Thyroid gland (tissue), 4 donors: ENCODE results near the gene SPAG7. TPM values are rescaled to one million over a fixed set of nuclear protein-coding genes. Genes with fewer than 3 reads are reported as not detected.

Source experiments
- DNase-seq, 2 donors: peaks; one replicate each; pipeline ENCODE4 v3.0.0-alpha.2; 2019
- H3K27ac ChIP-seq, 3 donors: fragments of 200-600 bp; sonication (generic); 1 replicate in 2 of 3; 2 replicates in 1 of 3; pipeline ENCODE4 v1.5.1; 2016 to 2019; ENCODE audit warnings: mild to moderate bottlenecking in 1 of 3, moderate library complexity in 1 of 3
- H3K27me3 ChIP-seq: fragments of 200-600 bp; sonication (generic); one replicate; pipeline ENCODE4 v1.5.1; 2019
- H3K36me3 ChIP-seq, 2 donors: fragments of 200-600 bp; sonication (generic); one replicate each; pipeline ENCODE4 v1.5.1; 2016 to 2019
- H3K4me1 ChIP-seq, 2 donors: fragments of 200-600 bp; sonication (generic); one replicate each; pipeline ENCODE4 v1.5.1; 2017 to 2019
- H3K4me3 ChIP-seq, 3 donors: fragments of 200-600 bp; sonication (generic); replicated peaks in 1 of 3; 1 replicate in 2 of 3; 2 replicates in 1 of 3; pipeline ENCODE4 v1.5.1; 2016; ENCODE audit warnings: mild to moderate bottlenecking in 1 of 3
- H3K9me3 ChIP-seq: fragments of 200-600 bp; sonication (generic); one replicate; pipeline ENCODE4 v1.5.1; 2017
- POLR2A ChIP-seq, 2 donors: fragments of 450-650 bp; IDR thresholded peaks; one replicate each; pipeline ENCODE4 v1.6.1; 2017; ENCODE audit warnings: antibody characterized with exemption in 2 of 2, mild to moderate bottlenecking in 2 of 2, moderate library complexity in 1 of 2
- WGBS, 2 donors: methylation state at CpG; one replicate each; pipeline ENCODE4 v1.1.5; 2017; 5-methylcytosine and 5-hydroxymethylcytosine counted together
- intact Hi-C: fragments of 100-400 bp; cut with DNase I; formaldehyde crosslinking; loops from one replicate; pipeline ENCODE4 v1.15.1; 2023
- total RNA-seq, 4 donors: library from RNA; depleted of rRNA; stranded (reverse); fragments of >200 nt; gene quantifications; one replicate each; pipeline ENCODE4 v1.2.3, GENCODE V29; 2016
- TF ChIP-seq, protein P1 (sequence below), 6 experiments: fragments of 200-600 bp in 3 of 6; fragments of 450-650 bp in 3 of 6; sonication (generic) in 3 of 6; IDR thresholded peaks; one replicate each; pipeline ENCODE4 v1.5.1; 2016 to 2019; ENCODE audit warnings: antibody characterized with exemption in 6 of 6, mild to moderate bottlenecking in 2 of 6, inconsistent platforms in 1 of 6, moderate library complexity in 1 of 6

SPAG7 gene
- total RNA-seq, 4 donors from 2014 or later: 50.5 to 69.7 (median 68.3) TPM

DNA sequence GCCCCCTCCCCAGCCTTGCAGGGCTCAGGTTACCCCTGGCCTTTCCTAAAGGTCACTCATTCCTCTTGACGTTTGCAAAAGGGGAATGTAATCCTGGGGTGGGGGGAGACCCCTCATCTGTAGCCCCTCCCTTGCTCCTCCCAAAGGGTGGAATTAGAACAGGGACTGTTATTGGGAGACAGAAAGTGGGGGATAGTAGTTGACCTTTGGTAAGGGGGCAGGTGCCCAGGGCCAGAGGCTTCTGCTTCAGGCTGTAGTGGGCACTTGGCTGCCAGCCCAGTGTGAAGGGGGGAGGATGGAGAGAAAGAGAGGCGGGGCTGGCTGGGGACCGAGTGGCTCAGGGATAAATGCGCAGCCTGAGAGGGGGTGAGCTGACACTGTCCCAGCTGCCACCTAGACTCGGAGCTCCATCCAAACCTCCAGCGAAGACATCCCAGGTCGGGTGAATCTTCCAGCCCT lies 16.8 kb downstream of the SPAG7 start, which contains the start of gene ENO3:
Gene ENO3 (plus strand): TSS at position 374 of the 459 bp plus-strand sequence. CDS start 711 bp downstream, outside the sequence.
- Histone ChIP-seq H3K27ac (peak within 1 kb of the TSS; percentile 80 to 98 (median 94)), H3K9me3 (no peaks in the 10 kb centered on the region), H3K4me1 (peaks cover 21 to 55% of the 10 kb centered on the region in 2 donors), H3K36me3 (peaks cover 0 to 2% of the 10 kb centered on the region in 2 donors), H3K27me3 (no peaks in the 10 kb centered on the region), H3K4me3 (peak within 1 kb of the TSS in 1 of 3 donors; percentile 98)
- peak in 1 of 2 donors; percentile 17 for DNase-seq
- 28 to 37% methylated on average over 7 of the region's 7 CpGs for WGBS, 2 donors
- TF ChIP-seq, protein P1, sequence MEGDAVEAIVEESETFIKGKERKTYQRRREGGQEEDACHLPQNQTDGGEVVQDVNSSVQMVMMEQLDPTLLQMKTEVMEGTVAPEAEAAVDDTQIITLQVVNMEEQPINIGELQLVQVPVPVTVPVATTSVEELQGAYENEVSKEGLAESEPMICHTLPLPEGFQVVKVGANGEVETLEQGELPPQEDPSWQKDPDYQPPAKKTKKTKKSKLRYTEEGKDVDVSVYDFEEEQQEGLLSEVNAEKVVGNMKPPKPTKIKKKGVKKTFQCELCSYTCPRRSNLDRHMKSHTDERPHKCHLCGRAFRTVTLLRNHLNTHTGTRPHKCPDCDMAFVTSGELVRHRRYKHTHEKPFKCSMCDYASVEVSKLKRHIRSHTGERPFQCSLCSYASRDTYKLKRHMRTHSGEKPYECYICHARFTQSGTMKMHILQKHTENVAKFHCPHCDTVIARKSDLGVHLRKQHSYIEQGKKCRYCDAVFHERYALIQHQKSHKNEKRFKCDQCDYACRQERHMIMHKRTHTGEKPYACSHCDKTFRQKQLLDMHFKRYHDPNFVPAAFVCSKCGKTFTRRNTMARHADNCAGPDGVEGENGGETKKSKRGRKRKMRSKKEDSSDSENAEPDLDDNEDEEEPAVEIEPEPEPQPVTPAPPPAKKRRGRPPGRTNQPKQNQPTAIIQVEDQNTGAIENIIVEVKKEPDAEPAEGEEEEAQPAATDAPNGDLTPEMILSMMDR (IDR thresholded peaks at IDR 0.05): no peak
- no peak for TF ChIP-seq POLR2A (IDR thresholded peaks at IDR 0.05)
- intact Hi-C loops: no loop called here

DNA sequence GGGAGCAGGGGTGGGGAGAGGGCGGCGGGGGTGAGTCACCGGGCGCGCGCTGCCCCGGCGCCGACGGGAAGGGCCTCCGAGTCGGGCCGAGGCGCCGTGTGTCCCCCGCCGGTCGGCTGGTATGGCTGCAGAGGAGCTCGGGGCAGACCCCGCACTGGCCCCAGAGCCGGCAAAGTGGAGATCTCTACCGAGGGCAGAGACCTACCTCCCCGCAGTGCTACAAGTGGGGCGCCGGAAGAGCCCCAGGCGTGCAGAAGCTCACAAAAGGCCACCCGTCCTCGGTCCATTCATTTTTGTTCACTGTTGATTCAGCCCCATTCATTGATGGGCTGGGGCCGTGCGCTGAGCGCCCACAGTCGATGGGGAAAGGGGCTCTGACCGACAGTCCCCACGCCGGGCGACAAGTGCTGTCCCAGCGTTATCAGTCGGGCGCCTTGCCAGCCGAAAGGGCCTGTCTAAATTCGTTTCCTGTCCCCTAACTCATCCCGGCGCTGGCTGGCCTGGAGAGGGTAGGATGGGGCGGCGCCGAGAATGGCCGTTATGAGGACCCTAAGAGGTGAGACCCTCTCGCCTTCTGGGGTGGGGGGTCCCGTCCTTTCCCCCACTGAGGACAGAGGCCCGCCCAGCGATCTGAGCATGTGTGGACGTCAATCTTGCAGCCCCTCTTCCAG lies 17.4 kb downstream of the SPAG7 start:
- H3K36me3 ChIP-seq: peaks cover 0 to 2% of the 10 kb centered on the region in 2 donors
- H3K9me3 ChIP-seq: no peaks in the 10 kb centered on the region
- H3K4me3 ChIP-seq: peak overlapping the region in 1 of 3 donors; percentile 98
- H3K27ac ChIP-seq: peak overlapping the region; percentile 80 to 98 (median 94)
- peaks cover 21 to 57% of the 10 kb centered on the region in 2 donors for H3K4me1 ChIP-seq
- WGBS, 2 donors: 1 to 18% methylated on average over 5 to 14 of the region's 52 CpGs
- H3K27me3 ChIP-seq: no peaks in the 10 kb centered on the region
- intact Hi-C loops: no loop called here
- DNase-seq: peak; percentile 40 to 41
- TF ChIP-seq POLR2A (IDR thresholded peaks at IDR 0.05): peak in 1 of 2 donors; percentile 13
- TF ChIP-seq, protein P1 (IDR thresholded peaks at IDR 0.05): no peak

DNA sequence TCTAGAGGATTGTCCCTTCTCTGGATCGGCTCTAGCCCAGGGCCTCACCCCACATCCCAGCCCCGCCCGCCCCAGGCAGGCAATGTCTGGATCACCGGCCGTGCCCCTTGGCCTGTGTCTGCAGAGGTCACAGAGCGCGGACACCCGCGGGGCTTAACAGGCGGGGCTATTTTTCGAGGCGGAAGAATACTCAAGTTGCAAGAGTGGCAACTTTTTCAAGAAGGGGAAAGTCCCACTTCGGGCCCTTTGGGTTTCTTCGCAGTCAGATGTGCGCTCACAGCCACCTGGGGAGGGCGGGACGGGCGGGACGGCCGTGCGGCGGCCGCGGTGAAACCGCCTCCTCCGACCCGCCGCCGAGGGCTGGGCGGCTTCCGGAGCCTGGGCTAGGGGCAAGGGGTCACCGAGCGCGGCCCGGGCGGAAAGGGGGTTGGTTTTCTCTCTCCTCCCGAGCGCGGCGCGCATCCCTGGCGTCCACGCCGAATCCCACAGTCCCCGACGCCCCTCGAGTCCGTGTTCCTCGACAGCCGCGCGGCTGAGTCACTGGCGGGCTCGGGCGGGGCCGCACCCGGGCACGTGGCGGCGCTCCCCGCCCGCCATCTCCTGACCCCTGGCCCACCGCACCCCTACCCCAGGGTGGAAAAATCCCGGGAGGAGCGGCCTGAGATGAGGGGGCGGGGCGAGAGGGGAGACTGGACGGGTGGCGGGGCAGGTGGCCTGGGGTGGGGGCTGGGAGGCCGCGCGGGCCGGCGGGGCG lies 18.1 kb downstream of the SPAG7 start:
- H3K4me1 ChIP-seq: peaks cover 21 to 64% of the 10 kb centered on the region in 2 donors

DNA sequence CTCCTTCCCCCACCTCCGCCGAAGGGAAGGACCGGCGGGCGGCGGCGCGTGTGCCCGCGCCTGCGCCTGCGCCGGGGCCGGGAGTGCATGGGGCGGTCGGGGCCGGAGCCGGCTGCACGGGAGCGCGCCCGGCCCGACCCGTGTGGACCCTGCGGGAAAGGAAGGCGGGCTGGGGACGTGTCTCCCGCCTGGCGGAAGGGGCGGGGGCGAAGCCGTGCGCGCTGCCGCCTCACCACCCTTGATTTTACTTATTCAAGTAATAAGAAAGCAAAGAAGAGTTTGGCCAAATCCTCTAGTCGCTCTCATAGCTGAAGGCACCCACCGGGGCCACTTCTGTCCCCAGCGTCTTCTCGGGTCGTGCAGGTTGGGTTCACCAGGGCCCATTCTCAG lies 18.7 kb downstream of the SPAG7 start:
- peak; percentile 82 to 85 for DNase-seq
- peak overlapping the region; percentile 80 to 98 (median 94) for H3K27ac ChIP-seq
- no peaks in the 10 kb centered on the region for H3K27me3 ChIP-seq
- TF ChIP-seq, protein P1 (IDR thresholded peaks at IDR 0.05): peak in 2 of 6 experiments; percentile 9 to 15
- TF ChIP-seq POLR2A (IDR thresholded peaks at IDR 0.05): peak; percentile 39 to 66
- intact Hi-C loops: no loop called here
- 0 to 1% methylated on average over 9 to 32 of the region's 40 CpGs for WGBS, 2 donors
- H3K4me3 ChIP-seq: peak overlapping the region; percentile 41 to 98 (median 66)
- H3K4me1 ChIP-seq: peaks cover 21 to 63% of the 10 kb centered on the region in 2 donors
- H3K36me3 ChIP-seq: peaks cover 0 to 7% of the 10 kb centered on the region in 2 donors
- H3K9me3 ChIP-seq: no peaks in the 10 kb centered on the region

More for the DNA sequence above, 18.1 kb downstream of the SPAG7 start:
- Histone ChIP-seq H3K4me3 (peak overlapping the region; percentile 41 to 98 (median 66)), H3K27me3 (no peaks in the 10 kb centered on the region), H3K9me3 (no peaks in the 10 kb centered on the region), H3K27ac (peak overlapping the region; percentile 80 to 98 (median 94)), H3K36me3 (peaks cover 0 to 7% of the 10 kb centered on the region in 2 donors)
- 0 to 1% methylated on average over 9 to 21 of the region's 75 CpGs for WGBS, 2 donors
- peak; percentile 73 to 75 for DNase-seq
- intact Hi-C loops: no loop called here
- TF ChIP-seq, protein P1 (IDR thresholded peaks at IDR 0.05): no peak
- peak in 1 of 2 donors; percentile 28 for TF ChIP-seq POLR2A (IDR thresholded peaks at IDR 0.05)
